ENCODE results near the gene KCNN1. TPM values are rescaled to one million over a fixed set of nuclear protein-coding genes. Genes with fewer than 3 reads are reported as not detected.

The KCNN1 gene
- total and polyA plus RNA-seq, 3 donors from 2014 or later: 4.4 to 15.9 (median 10.3) TPM

- Histone ChIP-seq H3K9me3 (no peaks in the 10 kb centered on the region), H3K4me1 (no peaks in the 10 kb centered on the region), H3K4me3 (no peak overlapping the region), H3K27ac (no peak overlapping the region), H3K36me3 (ENCODE audit: low read depth, missing control alignments) (no peaks in the 10 kb centered on the region), H3K27me3 (no peaks in the 10 kb centered on the region)
- intact Hi-C loops (cut with DNase I; ENCODE audit: low total_unique reads): no loop called here
- TF ChIP-seq POLR2A (IDR thresholded peaks at IDR 0.05): no peak
- no peak for TF ChIP-seq CTCF (IDR thresholded peaks at IDR 0.05)
- DNase-seq: no peak
- 89 to 94% methylated on average over 3 to 8 of the region's 8 CpGs for WGBS, 2 donors
Observed at GRCh38 chr19:17975032-17975431, 8.1 kb downstream of the KCNN1 start.

GRCh38 chr19:17977021-17977420 lies 10.1 kb downstream of the KCNN1 start:
- H3K27me3 ChIP-seq: no peaks in the 10 kb centered on the region
- TF ChIP-seq CTCF (IDR thresholded peaks at IDR 0.05) (no peak), POLR2A (IDR thresholded peaks at IDR 0.05) (no peak)
- no peaks in the 10 kb centered on the region for H3K9me3 ChIP-seq
- no peak overlapping the region for H3K4me3 ChIP-seq
- H3K27ac ChIP-seq: no peak overlapping the region
- no peaks in the 10 kb centered on the region for H3K36me3 ChIP-seq (ENCODE audit: low read depth, missing control alignments)
- DNase-seq: no peak
- intact Hi-C loops (cut with DNase I; ENCODE audit: low total_unique reads): no loop called here
- WGBS, 2 donors: 71 to 76% methylated on average over 4 of the region's 4 CpGs
- H3K4me1 ChIP-seq: no peaks in the 10 kb centered on the region

- H3K9me3 ChIP-seq: no peaks in the 10 kb centered on the region
- intact Hi-C loops (cut with DNase I; ENCODE audit: low total_unique reads): no loop called here
- WGBS, 2 donors: 67 to 71% methylated on average over 7 of the region's 7 CpGs
- no peak overlapping the region for H3K27ac ChIP-seq
- no peaks in the 10 kb centered on the region for H3K27me3 ChIP-seq
- no peaks in the 10 kb centered on the region for H3K4me1 ChIP-seq
- no peak for TF ChIP-seq CTCF (IDR thresholded peaks at IDR 0.05)
- no peak for TF ChIP-seq POLR2A (IDR thresholded peaks at IDR 0.05)
- no peaks in the 10 kb centered on the region for H3K36me3 ChIP-seq (ENCODE audit: low read depth, missing control alignments)
- no peak for DNase-seq
- no peak overlapping the region for H3K4me3 ChIP-seq
Observed at GRCh38 chr19:17977488-17977887, 10.6 kb downstream of the KCNN1 start.

DNA sequence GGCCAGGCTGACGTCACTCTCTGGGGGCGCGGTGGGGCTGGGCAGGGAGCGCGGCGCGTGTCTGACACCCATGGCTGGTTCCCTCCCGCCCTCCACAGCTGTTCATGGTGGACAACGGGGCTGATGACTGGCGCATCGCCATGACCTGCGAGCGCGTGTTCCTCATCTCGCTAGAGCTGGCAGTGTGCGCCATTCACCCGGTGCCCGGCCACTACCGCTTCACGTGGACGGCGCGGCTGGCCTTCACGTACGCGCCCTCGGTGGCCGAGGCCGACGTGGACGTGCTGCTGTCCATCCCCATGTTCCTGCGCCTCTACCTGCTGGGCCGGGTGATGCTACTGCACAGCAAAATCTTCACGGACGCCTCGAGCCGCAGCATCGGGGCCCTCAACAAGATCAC lies 14.7 kb downstream of the KCNN1 start:
- Histone ChIP-seq H3K36me3 (ENCODE audit: low read depth, missing control alignments) (no peaks in the 10 kb centered on the region), H3K4me3 (no peak overlapping the region), H3K4me1 (no peaks in the 10 kb centered on the region), H3K27ac (no peak overlapping the region), H3K27me3 (no peaks in the 10 kb centered on the region), H3K9me3 (no peaks in the 10 kb centered on the region)
- intact Hi-C loops (cut with DNase I; ENCODE audit: low total_unique reads): no loop called here
- DNase-seq: no peak
- WGBS, 2 donors: 65 to 90% methylated on average over 26 to 38 of the region's 38 CpGs
- TF ChIP-seq CTCF (IDR thresholded peaks at IDR 0.05) (no peak), POLR2A (IDR thresholded peaks at IDR 0.05) (no peak)

- 72 to 87% methylated on average over 15 to 22 of the region's 22 CpGs for WGBS, 2 donors
- Histone ChIP-seq H3K27me3 (no peaks in the 10 kb centered on the region), H3K27ac (no peak overlapping the region), H3K9me3 (no peaks in the 10 kb centered on the region), H3K36me3 (ENCODE audit: low read depth, missing control alignments) (no peaks in the 10 kb centered on the region), H3K4me1 (no peaks in the 10 kb centered on the region), H3K4me3 (no peak overlapping the region)
- DNase-seq: no peak
- no peak for TF ChIP-seq POLR2A (IDR thresholded peaks at IDR 0.05)
- no peak for TF ChIP-seq CTCF (IDR thresholded peaks at IDR 0.05)
- intact Hi-C loops (cut with DNase I; ENCODE audit: low total_unique reads): no loop called here
Observed at GRCh38 chr19:17982430-17982829, 15.5 kb downstream of the KCNN1 start.

Data from testis (tissue), 3 donors.